H9 (cell line): ENCODE measurements around the gene OR2B3. TPM values are rescaled to one million over a fixed set of nuclear protein-coding genes. Genes with fewer than 3 reads are reported as not detected.

Experiments used
- DNase-seq: peaks from one replicate; pipeline ENCODE4 v3.0.0-alpha.2; 2017
- H2AFZ ChIP-seq: one replicate; pipeline ENCODE4 v1.6.1; 2013; ENCODE audit warnings: mild to moderate bottlenecking, low read length, control low read depth, moderate library complexity
- H2AK5ac ChIP-seq: 2 replicates; pipeline ENCODE4 v1.6.1; 2013; ENCODE audit warnings: low read length, control low read depth, mixed read lengths; ENCODE audit not compliant: insufficient read length
- H2BK120ac ChIP-seq: one replicate; pipeline ENCODE4 v1.6.1; 2013; ENCODE audit warnings: low read depth, mild to moderate bottlenecking, low read length, control low read depth, inconsistent platforms; ENCODE audit not compliant: poor library complexity, severe bottlenecking
- H2BK12ac ChIP-seq: 2 replicates; pipeline ENCODE4 v1.6.1; 2013; ENCODE audit warnings: low read length, control low read depth, mixed read lengths, low read depth; ENCODE audit not compliant: insufficient read length
- H2BK15ac ChIP-seq: 2 replicates; pipeline ENCODE4 v1.6.1; 2013; ENCODE audit warnings: low read depth, low read length, control low read depth
- H2BK20ac ChIP-seq: one replicate; pipeline ENCODE4 v1.6.1; 2013; ENCODE audit warnings: low read depth, mild to moderate bottlenecking, low read length, control low read depth, inconsistent platforms; ENCODE audit not compliant: poor library complexity, severe bottlenecking
- H2BK5ac ChIP-seq: 2 replicates; pipeline ENCODE4 v1.6.1; 2013; ENCODE audit warnings: low read length, control low read depth, mixed read lengths; ENCODE audit not compliant: insufficient read length
- H3K14ac ChIP-seq: 2 replicates; pipeline ENCODE4 v1.6.1; 2013; ENCODE audit warnings: low read length, control low read depth; ENCODE audit not compliant: insufficient read depth
- H3K18ac ChIP-seq: 2 replicates; pipeline ENCODE4 v1.6.1; 2013; ENCODE audit warnings: low read depth, mild to moderate bottlenecking, mixed read lengths, low read length, control low read depth; ENCODE audit not compliant: insufficient read length
- H3K23ac ChIP-seq: 2 replicates; pipeline ENCODE4 v1.6.1; 2013; ENCODE audit warnings: low read length, control low read depth, mixed read lengths, low read depth; ENCODE audit not compliant: insufficient read length
- H3K23me2 ChIP-seq: 2 replicates; pipeline ENCODE4 v1.6.1; 2013; ENCODE audit warnings: low read depth, mild to moderate bottlenecking, mixed read lengths, low read length, control low read depth; ENCODE audit not compliant: insufficient read length, poor library complexity, severe bottlenecking
- H3K27ac ChIP-seq: 2 replicates; pipeline ENCODE4 v1.5.1; 2013; ENCODE audit warnings: low read length, control low read depth, mixed read lengths, low read depth; ENCODE audit not compliant: insufficient read length
- H3K27me3 ChIP-seq: 2 replicates; pipeline ENCODE4 v1.6.1; 2013; ENCODE audit warnings: low read length, control low read depth, inconsistent platforms; ENCODE audit not compliant: insufficient read depth
- H3K4ac ChIP-seq: 2 replicates; pipeline ENCODE4 v1.6.1; 2013; ENCODE audit warnings: low read depth, mild to moderate bottlenecking, control low read depth, inconsistent platforms, low read length, moderate library complexity
- H3K4me1 ChIP-seq: 2 replicates; pipeline ENCODE4 v1.6.1; 2013; ENCODE audit warnings: low read length, control low read depth, inconsistent platforms; ENCODE audit not compliant: insufficient read depth
- H3K4me2 ChIP-seq: 2 replicates; pipeline ENCODE4 v1.6.1; 2013; ENCODE audit warnings: low read length, control low read depth, mixed read lengths; ENCODE audit not compliant: insufficient read length, insufficient read depth
- H3K56ac ChIP-seq: 2 replicates; pipeline ENCODE4 v1.6.1; 2013; ENCODE audit warnings: low read depth, mild to moderate bottlenecking, mixed read lengths, low read length, control low read depth; ENCODE audit not compliant: insufficient read length
- H3K79me1 ChIP-seq: 2 replicates; pipeline ENCODE4 v1.6.1; 2013; ENCODE audit warnings: low read depth, mild to moderate bottlenecking, moderate library complexity, low read length, control low read depth, inconsistent platforms; ENCODE audit not compliant: insufficient read depth, poor library complexity, severe bottlenecking
- H3K79me2 ChIP-seq: 2 replicates; pipeline ENCODE4 v1.6.1; 2013; ENCODE audit warnings: low read length, control low read depth, inconsistent platforms; ENCODE audit not compliant: insufficient read depth
- H3K9ac ChIP-seq: 2 replicates; pipeline ENCODE4 v1.6.1; 2013; ENCODE audit warnings: low read length, control low read depth, mixed read lengths; ENCODE audit not compliant: insufficient read length; ENCODE audit errors: extremely low read depth
- H3K9me3 ChIP-seq: one replicate; pipeline ENCODE4 v1.6.1; 2013; ENCODE audit warnings: low read depth, low read length, inconsistent platforms; ENCODE audit not compliant: control insufficient read depth
- H3T11ph ChIP-seq: one replicate; pipeline ENCODE4 v1.6.1; 2013; ENCODE audit warnings: mild to moderate bottlenecking, low read length, control low read depth, inconsistent platforms
- H4K20me1 ChIP-seq: one replicate; pipeline ENCODE4 v1.6.1; 2013; ENCODE audit not compliant: control insufficient read depth, insufficient read length, insufficient read depth
- H4K5ac ChIP-seq: 2 replicates; pipeline ENCODE4 v1.6.1; 2013; ENCODE audit warnings: low read depth, mild to moderate bottlenecking, mixed read lengths, low read length, control low read depth; ENCODE audit not compliant: insufficient read length
- H4K8ac ChIP-seq: replicated peaks from 2 replicates; pipeline ENCODE4 v1.6.1; 2013; ENCODE audit warnings: low read length, control low read depth, mixed read lengths, low read depth; ENCODE audit not compliant: insufficient read length
- H4K91ac ChIP-seq: 2 replicates; pipeline ENCODE4 v1.6.1; 2013; ENCODE audit warnings: low read depth, mild to moderate bottlenecking, moderate library complexity, mixed read lengths, low read length, control low read depth; ENCODE audit not compliant: insufficient read length
- H3K27ac Mint-ChIP-seq, 3 experiments: 2 replicates in 2 of 3; 3 replicates in 1 of 3; pipeline ENCODE4 v1.8.0; 2020 to 2021; ENCODE audit warnings: mixed read lengths in 3 of 3, mild to moderate bottlenecking in 1 of 3, moderate library complexity in 1 of 3
- H3K27me3 Mint-ChIP-seq: 2 replicates; pipeline ENCODE4 v1.8.0; 2021; ENCODE audit warnings: low read depth, mild to moderate bottlenecking, moderate library complexity, mixed read lengths
- H3K36me3 Mint-ChIP-seq, 3 experiments: 2 replicates in 2 of 3; 3 replicates in 1 of 3; pipeline ENCODE4 v1.8.0; 2020 to 2021; ENCODE audit warnings: low read depth in 3 of 3, mixed read lengths in 3 of 3; ENCODE audit not compliant: insufficient read depth in 1 of 3
- H3K4me1 Mint-ChIP-seq, 2 experiments: 2 replicates each; pipeline ENCODE4 v1.8.0; 2020; ENCODE audit warnings: mixed read lengths in 2 of 2
- H3K4me3 Mint-ChIP-seq, 2 experiments: 2 replicates in 1 of 2; 3 replicates in 1 of 2; pipeline ENCODE4 v1.8.0; 2020 to 2021; ENCODE audit warnings: mild to moderate bottlenecking in 2 of 2, mixed read lengths in 2 of 2, moderate library complexity in 1 of 2
- H3K9me3 Mint-ChIP-seq, 2 experiments: 2 replicates in 1 of 2; 3 replicates in 1 of 2; pipeline ENCODE4 v1.8.0; 2020; ENCODE audit warnings: mild to moderate bottlenecking in 2 of 2, mixed read lengths in 2 of 2, moderate library complexity in 1 of 2
- WGBS: extraction: QIAGEN DNeasy Blood & Tissue Kit; methylation state at CpG from one replicate; pipeline ENCODE4 v1.1.7; 2013; ENCODE audit warnings: missing lambda C conversion rate, low lambda C conversion rate, mixed read lengths; ENCODE audit not compliant: insufficient read length; ENCODE audit errors: extremely low coverage; 5-methylcytosine and 5-hydroxymethylcytosine counted together
- total RNA-seq: library from RNA; stranded (reverse); gene quantifications from 2 replicates; pipeline ENCODE4 v1.2.1, GENCODE V29; 2021
- TF ChIP-seq, protein P1 (sequence below): fragments of 200-600 bp; sonication (generic); conservative IDR thresholded peaks from 3 replicates; pipeline ENCODE4 v1.8.0; 2021; ENCODE audit warnings: antibody characterized with exemption, mild to moderate bottlenecking

OR2B3 gene
- total RNA-seq, 1 experiment from 2014 or later, result not detected

- H4K8ac ChIP-seq, result no peak overlapping the region
- H2BK12ac ChIP-seq, result no peak overlapping the region
- H3K9ac ChIP-seq, result no peak overlapping the region
- H3K23ac ChIP-seq, result no peak overlapping the region
- H4K5ac ChIP-seq, result no peak overlapping the region
- no peak overlapping the region for H2BK20ac ChIP-seq
- TF ChIP-seq, protein P1, sequence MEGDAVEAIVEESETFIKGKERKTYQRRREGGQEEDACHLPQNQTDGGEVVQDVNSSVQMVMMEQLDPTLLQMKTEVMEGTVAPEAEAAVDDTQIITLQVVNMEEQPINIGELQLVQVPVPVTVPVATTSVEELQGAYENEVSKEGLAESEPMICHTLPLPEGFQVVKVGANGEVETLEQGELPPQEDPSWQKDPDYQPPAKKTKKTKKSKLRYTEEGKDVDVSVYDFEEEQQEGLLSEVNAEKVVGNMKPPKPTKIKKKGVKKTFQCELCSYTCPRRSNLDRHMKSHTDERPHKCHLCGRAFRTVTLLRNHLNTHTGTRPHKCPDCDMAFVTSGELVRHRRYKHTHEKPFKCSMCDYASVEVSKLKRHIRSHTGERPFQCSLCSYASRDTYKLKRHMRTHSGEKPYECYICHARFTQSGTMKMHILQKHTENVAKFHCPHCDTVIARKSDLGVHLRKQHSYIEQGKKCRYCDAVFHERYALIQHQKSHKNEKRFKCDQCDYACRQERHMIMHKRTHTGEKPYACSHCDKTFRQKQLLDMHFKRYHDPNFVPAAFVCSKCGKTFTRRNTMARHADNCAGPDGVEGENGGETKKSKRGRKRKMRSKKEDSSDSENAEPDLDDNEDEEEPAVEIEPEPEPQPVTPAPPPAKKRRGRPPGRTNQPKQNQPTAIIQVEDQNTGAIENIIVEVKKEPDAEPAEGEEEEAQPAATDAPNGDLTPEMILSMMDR, result no peak
- no peaks in the 10 kb centered on the region for H3K9me3 Mint-ChIP-seq
- no peaks in the 10 kb centered on the region for H3K79me1 ChIP-seq
- no peaks in the 10 kb centered on the region for H3K27me3 ChIP-seq
- H3K36me3 Mint-ChIP-seq, result no peaks in the 10 kb centered on the region
- no peaks in the 10 kb centered on the region for H3K27me3 Mint-ChIP-seq
- H4K91ac ChIP-seq, result no peak overlapping the region
- no peak overlapping the region for H2AK5ac ChIP-seq
- no peaks in the 10 kb centered on the region for H3K79me2 ChIP-seq
- H3K4me3 Mint-ChIP-seq, result no peak overlapping the region
- no peak overlapping the region for H2AFZ ChIP-seq
- no peaks in the 10 kb centered on the region for H3K9me3 ChIP-seq
- H2BK5ac ChIP-seq, result no peak overlapping the region
- H3K56ac ChIP-seq, result no peak overlapping the region
- no peaks in the 10 kb centered on the region for H4K20me1 ChIP-seq
- no peak overlapping the region for H3K4ac ChIP-seq
- no peak for DNase-seq
- no peak overlapping the region for H3K27ac ChIP-seq
- peaks cover 4 to 9% of the 10 kb centered on the region in 2 experiments for H3K4me1 Mint-ChIP-seq
- no peak overlapping the region for H3K27ac Mint-ChIP-seq
- H3K14ac ChIP-seq, result no peak overlapping the region
- no peaks in the 10 kb centered on the region for H3K23me2 ChIP-seq
- H3T11ph ChIP-seq, result no peak overlapping the region
- H3K4me2 ChIP-seq, result no peak overlapping the region
- H2BK15ac ChIP-seq, result no peak overlapping the region
- WGBS, result no CpG with 5 or more reads among the region's 3 CpGs
- H3K4me1 ChIP-seq, result no peaks in the 10 kb centered on the region
- no peak overlapping the region for H2BK120ac ChIP-seq
- no peak overlapping the region for H3K18ac ChIP-seq
Measured at GRCh38 chr6:29092957-29093356, 5.8 kb upstream of the OR2B3 start.
